ENCODE results near the gene WFDC5. TPM values are rescaled to one million over a fixed set of nuclear protein-coding genes. Genes with fewer than 3 reads are reported as not detected.

The WFDC5 gene
- total RNA-seq, 3 donors from 2014 or later: not detected

- intact Hi-C loops (cut with DNase I, micrococcal nuclease): no loop called here
- Histone ChIP-seq H3K9me3 (no peaks in the 10 kb centered on the region), H3K4me1 (ENCODE audit: low read depth) (no peaks in the 10 kb centered on the region), H3K36me3 (ENCODE audit: low read depth) (no peaks in the 10 kb centered on the region), H3K4me3 (no peak overlapping the region)
- ATAC-seq (no peak), DNase-seq (no peak)
- TF ChIP-seq CTCF (IDR thresholded peaks at IDR 0.05): no peak
These were observed 2.2 kb downstream of the WFDC5 start for GRCh38 chr20:45112754-45113153.

- TF ChIP-seq CTCF (IDR thresholded peaks at IDR 0.05): no peak
These were observed 3.0 kb downstream of the WFDC5 start for GRCh38 chr20:45111799-45112471.

GRCh38 chr20:45111285-45111684 is 3.7 kb downstream of the WFDC5 start:
- Histone ChIP-seq H3K36me3 (ENCODE audit: low read depth) (no peaks in the 10 kb centered on the region), H3K4me1 (ENCODE audit: low read depth) (no peaks in the 10 kb centered on the region), H3K4me3 (no peak overlapping the region), H3K9me3 (no peaks in the 10 kb centered on the region)
- no peak for TF ChIP-seq CTCF (IDR thresholded peaks at IDR 0.05)
- intact Hi-C loops (cut with DNase I, micrococcal nuclease): no loop called here
- ATAC-seq (no peak), DNase-seq (no peak)

More at GRCh38 chr20:45111799-45112471, 3.0 kb downstream of the WFDC5 start:
- intact Hi-C loops (cut with DNase I, micrococcal nuclease): no loop called here
- Histone ChIP-seq H3K4me3 (no peak overlapping the region), H3K36me3 (ENCODE audit: low read depth) (no peaks in the 10 kb centered on the region), H3K9me3 (no peaks in the 10 kb centered on the region), H3K4me1 (ENCODE audit: low read depth) (no peaks in the 10 kb centered on the region)
- DNase-seq (no peak), ATAC-seq (no peak)

- no peak for ATAC-seq
- Histone ChIP-seq H3K4me1 (ENCODE audit: low read depth) (no peaks in the 10 kb centered on the region), H3K9me3 (no peaks in the 10 kb centered on the region), H3K4me3 (no peak overlapping the region), H3K36me3 (ENCODE audit: low read depth) (no peaks in the 10 kb centered on the region)
- intact Hi-C loops (cut with DNase I, micrococcal nuclease): no loop called here
- no peak for TF ChIP-seq CTCF (IDR thresholded peaks at IDR 0.05)
- DNase-seq: no peak
These were observed 4.7 kb downstream of the WFDC5 start for GRCh38 chr20:45110301-45110700.

GRCh38 chr20:45109634-45110033 is 5.3 kb downstream of the WFDC5 start:
- no peak for TF ChIP-seq CTCF (IDR thresholded peaks at IDR 0.05)
- Histone ChIP-seq H3K4me1 (ENCODE audit: low read depth) (no peaks in the 10 kb centered on the region), H3K4me3 (no peak overlapping the region), H3K36me3 (ENCODE audit: low read depth) (no peaks in the 10 kb centered on the region), H3K9me3 (no peaks in the 10 kb centered on the region)
- no peak for ATAC-seq
- intact Hi-C loops (cut with DNase I, micrococcal nuclease): no loop called here
- DNase-seq: no peak

- H3K9me3 ChIP-seq: no peaks in the 10 kb centered on the region
- DNase-seq: no peak
- H3K4me3 ChIP-seq: no peak overlapping the region
- no peaks in the 10 kb centered on the region for H3K4me1 ChIP-seq (ENCODE audit: low read depth)
- H3K36me3 ChIP-seq (ENCODE audit: low read depth): no peaks in the 10 kb centered on the region
- ATAC-seq: peak; percentile 16
- TF ChIP-seq CTCF (IDR thresholded peaks at IDR 0.05): no peak
- intact Hi-C loops (cut with DNase I, micrococcal nuclease): no loop called here
These were observed 9.7 kb downstream of the WFDC5 start for GRCh38 chr20:45105317-45105716.

Data from mucosa of descending colon (tissue), 3 donors.